Vagina (tissue), 2 donors: Measurements from ENCODE around the gene YBX2. TPM values are rescaled to one million over a fixed set of nuclear protein-coding genes. Genes with fewer than 3 reads are reported as not detected.
A peak's percentile ranks its signal among the peaks of the same experiment; 100 is the strongest.

ENCODE experiments used
- DNase-seq, 2 donors: peaks; one replicate each; pipeline ENCODE4 v3.0.0-alpha.2; 2017; ENCODE audit errors: extremely low spot score in 2 of 2
- H3K27ac ChIP-seq: fragments of 200-600 bp; sonication (generic); one replicate; pipeline ENCODE4 v1.5.1; 2019
- H3K27me3 ChIP-seq: fragments of 200-600 bp; sonication (generic); one replicate; pipeline ENCODE4 v1.5.1; 2019
- H3K36me3 ChIP-seq, 2 donors: fragments of 200-600 bp; sonication (generic); one replicate each; pipeline ENCODE4 v1.5.1; 2017 to 2019
- H3K4me1 ChIP-seq: fragments of 200-600 bp; sonication (generic); one replicate; pipeline ENCODE4 v1.5.1; 2019
- H3K4me3 ChIP-seq, 2 donors: fragments of 200-600 bp; sonication (generic); 1 replicate in 1 of 2; 2 replicates in 1 of 2; pipeline ENCODE4 v1.5.1; 2016 to 2019
- H3K9me3 ChIP-seq: fragments of 200-600 bp; sonication (generic); one replicate; pipeline ENCODE4 v1.5.1; 2019
- CTCF ChIP-seq, 3 experiments: fragments of 450-650 bp in 2 of 3; fragments of 200-600 bp in 1 of 3; sonication (generic) in 1 of 3; IDR thresholded peaks; one replicate each; pipeline ENCODE4 v1.5.1; 2017 to 2019; ENCODE audit warnings: antibody characterized with exemption in 3 of 3, mild to moderate bottlenecking in 2 of 3, moderate library complexity in 2 of 3
- POLR2A ChIP-seq, 2 donors: fragments of 450-650 bp; IDR thresholded peaks; one replicate each; pipeline ENCODE4 v1.6.1; 2017; ENCODE audit warnings: antibody characterized with exemption in 2 of 2, mild to moderate bottlenecking in 2 of 2, moderate library complexity in 2 of 2
- POLR2AphosphoS5 ChIP-seq, 2 donors: sonication (generic); formaldehyde crosslinking; IDR thresholded peaks; one replicate each; pipeline ENCODE4 v1.9.0; 2017; ENCODE audit warnings: antibody characterized with exemption in 2 of 2, mild to moderate bottlenecking in 2 of 2, low read depth in 1 of 2; ENCODE audit not compliant: insufficient read depth in 1 of 2
- intact Hi-C: fragments of 100-400 bp; cut with DNase I; formaldehyde crosslinking; loops from one replicate; pipeline ENCODE4 v1.15.1; 2023
- total RNA-seq: library from RNA; depleted of rRNA; stranded (reverse); fragments of >200 nt; gene quantifications from one replicate; pipeline ENCODE4 v1.2.3, GENCODE V29; 2016

Gene YBX2
- total RNA-seq, 1 donor from 2014 or later, result 0.25 TPM

GRCh38 chr17:7292729-7293128, 1.7 kb downstream of the YBX2 start:
- no peaks in the 10 kb centered on the region for H3K9me3 ChIP-seq
- no peak overlapping the region for H3K27ac ChIP-seq
- no peaks in the 10 kb centered on the region for H3K27me3 ChIP-seq
- TF ChIP-seq CTCF (IDR thresholded peaks at IDR 0.05), result no peak
- TF ChIP-seq POLR2A (IDR thresholded peaks at IDR 0.05), result no peak
- TF ChIP-seq POLR2AphosphoS5 (IDR thresholded peaks at IDR 0.05; ENCODE audit: insufficient read depth in 1 of 2, low read depth in 1 of 2), result peak in 1 of 2 donors; percentile 36
- no peaks in the 10 kb centered on the region for H3K36me3 ChIP-seq
- no peak for DNase-seq
- intact Hi-C loops, result no loop called here
- no peak overlapping the region for H3K4me3 ChIP-seq
- H3K4me1 ChIP-seq, result peaks cover 45% of the 10 kb centered on the region

- H3K9me3 ChIP-seq, result no peaks in the 10 kb centered on the region
- no peak overlapping the region for H3K27ac ChIP-seq
- intact Hi-C loops, result no loop called here
- H3K4me3 ChIP-seq, result no peak overlapping the region
- no peaks in the 10 kb centered on the region for H3K36me3 ChIP-seq
- peaks cover 45% of the 10 kb centered on the region for H3K4me1 ChIP-seq
- TF ChIP-seq POLR2AphosphoS5 (IDR thresholded peaks at IDR 0.05; ENCODE audit: insufficient read depth in 1 of 2, low read depth in 1 of 2) (no peak), CTCF (IDR thresholded peaks at IDR 0.05) (no peak), POLR2A (IDR thresholded peaks at IDR 0.05) (no peak)
- H3K27me3 ChIP-seq, result no peaks in the 10 kb centered on the region
- DNase-seq, result no peak
These were observed 2.2 kb downstream of the YBX2 start for GRCh38 chr17:7292194-7292593.

- no peaks in the 10 kb centered on the region for H3K27me3 ChIP-seq
- TF ChIP-seq POLR2A (IDR thresholded peaks at IDR 0.05) (no peak), POLR2AphosphoS5 (IDR thresholded peaks at IDR 0.05; ENCODE audit: insufficient read depth in 1 of 2, low read depth in 1 of 2) (no peak), CTCF (IDR thresholded peaks at IDR 0.05) (no peak)
- H3K4me3 ChIP-seq, result no peak overlapping the region
- intact Hi-C loops, result no loop called here
- H3K9me3 ChIP-seq, result no peaks in the 10 kb centered on the region
- no peak overlapping the region for H3K27ac ChIP-seq
- DNase-seq, result no peak
- no peaks in the 10 kb centered on the region for H3K36me3 ChIP-seq
- peaks cover 33% of the 10 kb centered on the region for H3K4me1 ChIP-seq
These were observed 3.8 kb downstream of the YBX2 start for GRCh38 chr17:7290685-7291084.

- no peak for DNase-seq
- no peaks in the 10 kb centered on the region for H3K27me3 ChIP-seq
- H3K9me3 ChIP-seq, result no peaks in the 10 kb centered on the region
- intact Hi-C loops, result no loop called here
- TF ChIP-seq POLR2AphosphoS5 (IDR thresholded peaks at IDR 0.05; ENCODE audit: insufficient read depth in 1 of 2, low read depth in 1 of 2), result no peak
- TF ChIP-seq CTCF (IDR thresholded peaks at IDR 0.05), result no peak
- no peak for TF ChIP-seq POLR2A (IDR thresholded peaks at IDR 0.05)
- peaks cover 29% of the 10 kb centered on the region for H3K4me1 ChIP-seq
- H3K27ac ChIP-seq, result no peak overlapping the region
- H3K36me3 ChIP-seq, result no peaks in the 10 kb centered on the region
- H3K4me3 ChIP-seq, result no peak overlapping the region
These were observed 4.3 kb downstream of the YBX2 start for GRCh38 chr17:7290166-7290565.

- no peak overlapping the region for H3K27ac ChIP-seq
- H3K9me3 ChIP-seq, result no peaks in the 10 kb centered on the region
- peaks cover 22% of the 10 kb centered on the region for H3K4me1 ChIP-seq
- no peaks in the 10 kb centered on the region for H3K36me3 ChIP-seq
- no peak overlapping the region for H3K4me3 ChIP-seq
- TF ChIP-seq POLR2AphosphoS5 (IDR thresholded peaks at IDR 0.05; ENCODE audit: insufficient read depth in 1 of 2, low read depth in 1 of 2) (no peak), CTCF (IDR thresholded peaks at IDR 0.05) (no peak), POLR2A (IDR thresholded peaks at IDR 0.05) (no peak)
- intact Hi-C loops, result no loop called here
- DNase-seq, result no peak
- H3K27me3 ChIP-seq, result no peaks in the 10 kb centered on the region
These were observed 5.0 kb downstream of the YBX2 start for GRCh38 chr17:7289256-7290032.
